Measurements from ENCODE around the gene RPL39L.

RPL39L gene

GRCh38 chr3:187084126-187084525 lies 55.2 kb downstream of the RPL39L start:
- TF ChIP-seq POLR2A (IDR thresholded peaks at IDR 0.05; ENCODE audit: low read depth, low read length): no peak
- no peak for TF ChIP-seq POLR2AphosphoS5 (IDR thresholded peaks at IDR 0.05; ENCODE audit: low read depth, low read length)
- TF ChIP-seq TAF1 (IDR thresholded peaks at IDR 0.05; ENCODE audit: low read depth, low read length): no peak
- TF ChIP-seq PAX5 (IDR thresholded peaks at IDR 0.05; ENCODE audit: insufficient read depth, low read length, severe bottlenecking): no peak
- no peak for TF ChIP-seq SPI1 (IDR thresholded peaks at IDR 0.05; ENCODE audit: low read depth, low read length)
- no peak for TF ChIP-seq POU2F2 (IDR thresholded peaks at IDR 0.05; ENCODE audit: low read depth, low read length)
- DNase-seq (ENCODE audit: insufficient read length, low spot score): no peak
- FAIRE-seq: no peak

GRCh38 chr3:187082758-187083375 lies 56.4 kb downstream of the RPL39L start:
- DNase-seq (ENCODE audit: insufficient read length, low spot score) (no peak), FAIRE-seq (no peak)
- TF ChIP-seq POLR2AphosphoS5 (IDR thresholded peaks at IDR 0.05; ENCODE audit: low read depth, low read length): no peak

- no peak for TF ChIP-seq TAF1 (IDR thresholded peaks at IDR 0.05; ENCODE audit: low read depth, low read length)
- TF ChIP-seq SPI1 (IDR thresholded peaks at IDR 0.05; ENCODE audit: low read depth, low read length): no peak
- no peak for TF ChIP-seq POU2F2 (IDR thresholded peaks at IDR 0.05; ENCODE audit: low read depth, low read length)
- TF ChIP-seq POLR2A (IDR thresholded peaks at IDR 0.05; ENCODE audit: low read depth, low read length): no peak
- no peak for TF ChIP-seq POLR2AphosphoS5 (IDR thresholded peaks at IDR 0.05; ENCODE audit: low read depth, low read length)
- TF ChIP-seq PAX5 (IDR thresholded peaks at IDR 0.05; ENCODE audit: insufficient read depth, low read length, severe bottlenecking): no peak
- FAIRE-seq: no peak
- DNase-seq (ENCODE audit: insufficient read length, low spot score): no peak
Measured at GRCh38 chr3:187080799-187081450, 58.4 kb downstream of the RPL39L start.

GRCh38 chr3:187079090-187080022 lies 59.9 kb downstream of the RPL39L start:
- TF ChIP-seq TAF1 (IDR thresholded peaks at IDR 0.05; ENCODE audit: low read depth, low read length) (no peak), SPI1 (IDR thresholded peaks at IDR 0.05; ENCODE audit: low read depth, low read length) (no peak), POLR2A (IDR thresholded peaks at IDR 0.05; ENCODE audit: low read depth, low read length) (peak; percentile 52), PAX5 (IDR thresholded peaks at IDR 0.05; ENCODE audit: insufficient read depth, low read length, severe bottlenecking) (no peak), POLR2AphosphoS5 (IDR thresholded peaks at IDR 0.05; ENCODE audit: low read depth, low read length) (peak; percentile 78), POU2F2 (IDR thresholded peaks at IDR 0.05; ENCODE audit: low read depth, low read length) (no peak)
- DNase-seq (ENCODE audit: insufficient read length, low spot score): no peak
- FAIRE-seq: no peak

- FAIRE-seq (peak; percentile 9), DNase-seq (ENCODE audit: insufficient read length, low spot score) (no peak)
- TF ChIP-seq PAX5 (IDR thresholded peaks at IDR 0.05; ENCODE audit: insufficient read depth, low read length, severe bottlenecking): no peak
- no peak for TF ChIP-seq POU2F2 (IDR thresholded peaks at IDR 0.05; ENCODE audit: low read depth, low read length)
- no peak for TF ChIP-seq POLR2AphosphoS5 (IDR thresholded peaks at IDR 0.05; ENCODE audit: low read depth, low read length)
- TF ChIP-seq TAF1 (IDR thresholded peaks at IDR 0.05; ENCODE audit: low read depth, low read length): no peak
- TF ChIP-seq POLR2A (IDR thresholded peaks at IDR 0.05; ENCODE audit: low read depth, low read length): no peak; the same call in 1 of the 2 replicates
- no peak for TF ChIP-seq SPI1 (IDR thresholded peaks at IDR 0.05; ENCODE audit: low read depth, low read length)
Measured at GRCh38 chr3:187077537-187077936, 61.8 kb downstream of the RPL39L start.

- no peak for FAIRE-seq
- no peak for DNase-seq (ENCODE audit: insufficient read length, low spot score)
- no peak for TF ChIP-seq SPI1 (IDR thresholded peaks at IDR 0.05; ENCODE audit: low read depth, low read length)
- TF ChIP-seq TAF1 (IDR thresholded peaks at IDR 0.05; ENCODE audit: low read depth, low read length): no peak
- no peak for TF ChIP-seq PAX5 (IDR thresholded peaks at IDR 0.05; ENCODE audit: insufficient read depth, low read length, severe bottlenecking)
- TF ChIP-seq POLR2A (IDR thresholded peaks at IDR 0.05; ENCODE audit: low read depth, low read length): no peak; the same call in 1 of the 2 replicates
- no peak for TF ChIP-seq POLR2AphosphoS5 (IDR thresholded peaks at IDR 0.05; ENCODE audit: low read depth, low read length)
- no peak for TF ChIP-seq POU2F2 (IDR thresholded peaks at IDR 0.05; ENCODE audit: low read depth, low read length)
Measured at GRCh38 chr3:187077085-187077484, 62.2 kb downstream of the RPL39L start.

- FAIRE-seq: no peak
- no peak for TF ChIP-seq POLR2A (IDR thresholded peaks at IDR 0.05; ENCODE audit: low read depth, low read length)
- TF ChIP-seq POLR2AphosphoS5 (IDR thresholded peaks at IDR 0.05; ENCODE audit: low read depth, low read length): peak; percentile 71; the same call in 1 of the 2 replicates
- TF ChIP-seq POU2F2 (IDR thresholded peaks at IDR 0.05; ENCODE audit: low read depth, low read length): no peak
- TF ChIP-seq PAX5 (IDR thresholded peaks at IDR 0.05; ENCODE audit: insufficient read depth, low read length, severe bottlenecking): no peak
- no peak for DNase-seq (ENCODE audit: insufficient read length, low spot score)
Measured at GRCh38 chr3:187076297-187076696, 63.0 kb downstream of the RPL39L start.

- FAIRE-seq (no peak), DNase-seq (ENCODE audit: insufficient read length, low spot score) (no peak)
- no peak for TF ChIP-seq POU2F2 (IDR thresholded peaks at IDR 0.05; ENCODE audit: low read depth, low read length)
Measured at GRCh38 chr3:187074846-187075245, 64.5 kb downstream of the RPL39L start.

- TF ChIP-seq SPI1 (IDR thresholded peaks at IDR 0.05; ENCODE audit: low read depth, low read length) (no peak), POLR2AphosphoS5 (IDR thresholded peaks at IDR 0.05; ENCODE audit: low read depth, low read length) (no peak), POU2F2 (IDR thresholded peaks at IDR 0.05; ENCODE audit: low read depth, low read length) (no peak), PAX5 (IDR thresholded peaks at IDR 0.05; ENCODE audit: insufficient read depth, low read length, severe bottlenecking) (no peak), TAF1 (IDR thresholded peaks at IDR 0.05; ENCODE audit: low read depth, low read length) (no peak), POLR2A (IDR thresholded peaks at IDR 0.05; ENCODE audit: low read depth, low read length) (no peak)
- DNase-seq (ENCODE audit: insufficient read length, low spot score) (no peak), FAIRE-seq (no peak)
Measured at GRCh38 chr3:187073581-187074098, 65.7 kb downstream of the RPL39L start.
